Stimulated activated CD8-positive, alpha-beta memory T cell treated with anti-CD3 and anti-CD28 coated beads, Interleukin-7, amount 100 ng/mL, for 4 hours (primary cell): ENCODE measurements around the gene PARN.
"Not testable (repeated sequence)": the region's sequence is repeated elsewhere in the genome, so short reads cannot be mapped to it uniquely, and the experiment has no call there.

Experiments
- DNase-seq, 2 donors: peaks; one replicate each; pipeline ENCODE4 v3.0.0-alpha.2; 2020; ENCODE audit warnings: low read depth in 2 of 2

PARN gene

GRCh38 chr16:14400978-14401710, 228.9 kb downstream of the PARN start:
- DNase-seq: not testable (repeated sequence)

GRCh38 chr16:14400285-14400977, 229.6 kb downstream of the PARN start:
- DNase-seq: no peak

- no peak for DNase-seq
Measured at GRCh38 chr16:14399378-14400284, 230.4 kb downstream of the PARN start.

GRCh38 chr16:14398014-14398717, 231.9 kb downstream of the PARN start:
- no peak for DNase-seq

GRCh38 chr16:14395710-14396304, 234.3 kb downstream of the PARN start:
- DNase-seq: not testable (repeated sequence)

- no peak for DNase-seq
Measured at GRCh38 chr16:14394834-14395233, 235.2 kb downstream of the PARN start.

- no peak for DNase-seq
Measured at GRCh38 chr16:14392960-14393359, 237.1 kb downstream of the PARN start.

- DNase-seq: no peak
Measured at GRCh38 chr16:14389359-14389758, 240.7 kb downstream of the PARN start.

GRCh38 chr16:14388243-14388642, 241.8 kb downstream of the PARN start:
- DNase-seq: no peak

- DNase-seq: no peak
Measured at GRCh38 chr16:14386115-14386514, 243.9 kb downstream of the PARN start.
